OCI-LY3 (cell line): Measurements from ENCODE around the gene ZBTB16.

Experiments
- CTCF ChIP-seq: fragments of 200-600, 300-600 bp; sonication (generic); IDR thresholded peaks from 2 replicates; pipeline ENCODE4 v1.5.1; 2014; ENCODE audit warnings: antibody characterized with exemption, low read length, low read depth
- EZH2phosphoT487 ChIP-seq: fragments of 200-600 bp; shearing (Covaris generic); IDR thresholded peaks from 2 replicates; pipeline ENCODE4 v1.6.1; 2018; ENCODE audit warnings: antibody characterized with exemption, mixed run types, low read depth

DNA sequence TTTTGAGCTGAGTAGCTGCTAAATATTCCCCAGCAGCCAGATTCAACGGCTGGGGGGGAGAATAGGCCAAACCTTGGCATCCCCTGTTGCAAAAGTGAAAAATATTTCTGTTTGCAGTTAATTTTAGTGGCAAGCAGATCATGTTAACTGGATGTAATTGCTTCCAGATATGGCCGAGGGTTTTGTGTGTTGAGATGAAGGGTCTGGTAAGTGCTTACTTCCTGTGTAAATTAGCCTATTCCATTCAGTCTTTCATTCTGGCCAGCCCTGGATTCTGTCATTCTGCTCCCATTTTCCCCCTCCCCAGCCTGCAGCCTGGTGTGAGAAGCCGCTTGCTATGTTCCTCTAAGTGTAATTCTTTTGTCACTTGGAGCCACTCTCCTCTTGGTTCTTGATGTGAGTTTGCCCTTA lies 17.4 kb downstream of the ZBTB16 start:
- TF ChIP-seq CTCF: no peak
- no peak for TF ChIP-seq EZH2phosphoT487
